ENCODE results near the gene FOS.

FOS gene

DNA sequence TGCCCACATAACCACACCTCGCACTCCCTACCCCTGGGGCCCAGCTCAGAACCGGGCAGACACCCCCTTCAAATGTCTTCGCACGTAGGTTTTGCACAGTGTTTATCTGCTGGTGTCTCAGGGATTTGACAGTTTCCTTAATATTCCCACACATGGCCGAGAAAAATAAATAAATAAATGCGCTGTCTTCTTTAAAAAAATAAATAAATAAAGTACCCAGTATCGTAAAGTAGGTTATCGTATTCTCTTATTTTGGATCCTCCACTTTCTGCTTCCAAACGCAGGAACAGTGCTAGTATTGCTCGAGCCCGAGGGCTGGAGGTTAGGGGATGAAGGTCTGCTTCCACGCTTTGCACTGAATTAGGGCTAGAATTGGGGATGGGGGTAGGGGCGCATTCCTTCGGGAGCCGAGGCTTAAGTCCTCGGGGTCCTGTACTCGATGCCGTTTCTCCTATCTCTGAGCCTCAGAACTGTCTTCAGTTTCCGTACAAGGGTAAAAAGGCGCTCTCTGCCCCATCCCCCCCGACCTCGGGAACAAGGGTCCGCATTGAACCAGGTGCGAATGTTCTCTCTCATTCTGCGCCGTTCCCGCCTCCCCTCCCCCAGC, 710 bp upstream of the FOS start:
- H3K9me3 ChIP-seq (ENCODE audit: control insufficient read depth, insufficient read depth, low read depth, low read length), result no peaks in the 10 kb centered on the region
- peak overlapping the region; percentile 53; the same call in 1 of the 2 replicates for H3K27ac ChIP-seq (ENCODE audit: extremely low read depth, low read depth, low read length)
- CTCF ChIA-PET, result no interaction called here
- POLR2A ChIA-PET, result interaction anchor here (0.7 to 1.5 kb wide), 6 partner anchors 12 to 151 kb away, joined by 3 to 8 read pairs (median 3); partner anchors contain the start of gene NEK9
- peak overlapping the region; percentile 48 for H3K4me3 ChIP-seq (ENCODE audit: low read depth, low read length)
- TF ChIP-seq ZNF555 (tag by site-specific recombination; conservative IDR thresholded peaks at IDR 0.05) (no peak), PATZ1 (tag by site-specific recombination; IDR thresholded peaks at IDR 0.05) (peak; percentile 9; the same call in 1 of the 2 replicates), ZNF600 (tag by site-specific recombination; IDR thresholded peaks at IDR 0.05) (peak; percentile 86), ZBTB17 (tag by site-specific recombination; IDR thresholded peaks at IDR 0.05) (0 out of 2 replicates have a peak, but pooled peaks have one; percentile 4), ZNF501 (tag by site-specific recombination; IDR thresholded peaks at IDR 0.05) (peak; percentile 33; the same call in 1 of the 2 replicates), MZF1 (tag by site-specific recombination; IDR thresholded peaks at IDR 0.05; ENCODE audit: borderline replicate concordance) (0 out of 2 replicates have a peak, but pooled peaks have one; percentile 32), ZNF707 (tag by site-specific recombination; IDR thresholded peaks at IDR 0.05) (no peak), ZBTB48 (tag by site-specific recombination; IDR thresholded peaks at IDR 0.05) (peak; percentile 45), ZXDB (tag by site-specific recombination; IDR thresholded peaks at IDR 0.05) (0 out of 2 replicates have a peak, but pooled peaks have one; percentile 2), ZNF571 (tag by site-specific recombination; IDR thresholded peaks at IDR 0.05) (no peak), ZNF335 (tag by site-specific recombination; conservative IDR thresholded peaks at IDR 0.05) (peak; percentile 61; the same call in 1 of the 2 replicates)
- peaks cover 0 to 19% of the 10 kb centered on the region in 2 experiments; a peak in 1 of 3 replicates for H3K36me3 ChIP-seq (ENCODE audit: control insufficient read depth in 2 of 2, insufficient read depth in 1 of 2, low read length in 2 of 2)
- peaks cover 4% of the 10 kb centered on the region; the same call in 1 of the 2 replicates for H3K4me1 ChIP-seq (ENCODE audit: control insufficient read depth, insufficient read depth, low read length)

- Histone ChIP-seq H3K4me1 (ENCODE audit: control insufficient read depth, insufficient read depth, low read length) (peaks cover 4% of the 10 kb centered on the region; the same call in 1 of the 2 replicates), H3K36me3 (ENCODE audit: control insufficient read depth in 2 of 2, insufficient read depth in 1 of 2, low read length in 2 of 2) (peaks cover 0 to 19% of the 10 kb centered on the region in 2 experiments; a peak in 1 of 3 replicates), H3K27ac (ENCODE audit: extremely low read depth, low read depth, low read length) (no peak overlapping the region), H3K4me3 (ENCODE audit: low read depth, low read length) (peak overlapping the region; percentile 74), H3K9me3 (ENCODE audit: control insufficient read depth, insufficient read depth, low read depth, low read length) (no peaks in the 10 kb centered on the region)
- ChIA-PET CTCF (no interaction called here), POLR2A (interaction anchor here (0.6 to 1.5 kb wide), 3 partner anchors 21 to 153 kb away, joined by 3 to 8 read pairs (median 6); partner anchors contain the start of gene NEK9)
- TF ChIP-seq ZNF138 (tag by site-specific recombination; IDR thresholded peaks at IDR 0.05; ENCODE audit: borderline replicate concordance), result no peak
- TF ChIP-seq ZBTB48 (tag by site-specific recombination; IDR thresholded peaks at IDR 0.05), result no peak
- no peak for TF ChIP-seq ZNF830 (tag by site-specific recombination; IDR thresholded peaks at IDR 0.05; ENCODE audit: low read depth)
- TF ChIP-seq ZBTB1 (tag by site-specific recombination; IDR thresholded peaks at IDR 0.05), result no peak
- no peak for TF ChIP-seq ZNF184 (tag by site-specific recombination; IDR thresholded peaks at IDR 0.05)
- peak; percentile 53; the same call in 1 of the 2 replicates for TF ChIP-seq ZBTB21 (tag by site-specific recombination; IDR thresholded peaks at IDR 0.05)
- no peak for TF ChIP-seq KLF16 (tag by site-specific recombination; IDR thresholded peaks at IDR 0.05)
- peak; percentile 66 for TF ChIP-seq ZBTB17 (tag by site-specific recombination; IDR thresholded peaks at IDR 0.05)
- TF ChIP-seq SALL2 (tag by site-specific recombination; IDR thresholded peaks at IDR 0.05; ENCODE audit: borderline replicate concordance), result no peak
- no peak for TF ChIP-seq GFI1B (tag by site-specific recombination; IDR thresholded peaks at IDR 0.05)
- no peak for TF ChIP-seq OVOL3 (tag by site-specific recombination; IDR thresholded peaks at IDR 0.05)
- no peak for TF ChIP-seq ZNF416 (tag by site-specific recombination; IDR thresholded peaks at IDR 0.05)
- TF ChIP-seq ZNF404 (tag by site-specific recombination; IDR thresholded peaks at IDR 0.05), result no peak
- TF ChIP-seq ZNF530 (tag by site-specific recombination; IDR thresholded peaks at IDR 0.05; ENCODE audit: low read depth), result no peak
- TF ChIP-seq KLF8 (tag by site-specific recombination; IDR thresholded peaks at IDR 0.05), result no peak
- TF ChIP-seq ZNF394 (tag by site-specific recombination; IDR thresholded peaks at IDR 0.05; ENCODE audit: borderline replicate concordance), result no peak
- no peak for TF ChIP-seq ZNF571 (tag by site-specific recombination; IDR thresholded peaks at IDR 0.05)
- no peak for TF ChIP-seq ZNF529 (tag by site-specific recombination; IDR thresholded peaks at IDR 0.05; ENCODE audit: insufficient replicate concordance)
- TF ChIP-seq ZBTB20 (tag by site-specific recombination; IDR thresholded peaks at IDR 0.05), result no peak
- TF ChIP-seq, protein P1, sequence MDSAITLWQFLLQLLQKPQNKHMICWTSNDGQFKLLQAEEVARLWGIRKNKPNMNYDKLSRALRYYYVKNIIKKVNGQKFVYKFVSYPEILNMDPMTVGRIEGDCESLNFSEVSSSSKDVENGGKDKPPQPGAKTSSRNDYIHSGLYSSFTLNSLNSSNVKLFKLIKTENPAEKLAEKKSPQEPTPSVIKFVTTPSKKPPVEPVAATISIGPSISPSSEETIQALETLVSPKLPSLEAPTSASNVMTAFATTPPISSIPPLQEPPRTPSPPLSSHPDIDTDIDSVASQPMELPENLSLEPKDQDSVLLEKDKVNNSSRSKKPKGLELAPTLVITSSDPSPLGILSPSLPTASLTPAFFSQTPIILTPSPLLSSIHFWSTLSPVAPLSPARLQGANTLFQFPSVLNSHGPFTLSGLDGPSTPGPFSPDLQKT (IDR thresholded peaks at IDR 0.05; ENCODE audit: borderline replicate concordance, low read depth, low read length), result no peak
- TF ChIP-seq ZIC2 (tag by site-specific recombination; IDR thresholded peaks at IDR 0.05), result no peak
- TF ChIP-seq YY2 (tag by site-specific recombination; IDR thresholded peaks at IDR 0.05), result no peak
- no peak for TF ChIP-seq GLI2 (tag by site-specific recombination; IDR thresholded peaks at IDR 0.05; ENCODE audit: borderline replicate concordance, low read depth)
- no peak for TF ChIP-seq ZNF23 (tag by site-specific recombination; IDR thresholded peaks at IDR 0.05; ENCODE audit: borderline replicate concordance)
- TF ChIP-seq ZNF600 (tag by site-specific recombination; IDR thresholded peaks at IDR 0.05), result peak; percentile 44; the same call in 1 of the 2 replicates
Measured at GRCh38 chr14:75279153-75279762, 630 bp downstream of the FOS start.
